Panc1 (cell line): ENCODE results near the gene CLCNKA.

Experiments
- CTCF ChIP-seq: fragments of 450-650 bp; IDR thresholded peaks from 2 replicates; pipeline ENCODE4 v1.5.1; 2017; ENCODE audit warnings: mild to moderate bottlenecking
- REST ChIP-seq, 2 experiments: IDR thresholded peaks; 2 replicates each; pipeline ENCODE4 v1.6.1; 2011 to 2012; ENCODE audit warnings: low read depth in 2 of 2, control low read depth in 1 of 2, low read length in 1 of 2, mild to moderate bottlenecking in 1 of 2, moderate library complexity in 1 of 2; ENCODE audit not compliant: insufficient read depth in 1 of 2
- SIN3A ChIP-seq: IDR thresholded peaks from 2 replicates; pipeline ENCODE4 v1.6.1; 2012; ENCODE audit warnings: low read depth, mild to moderate bottlenecking, low read length, moderate library complexity, borderline replicate concordance; ENCODE audit not compliant: insufficient read depth

- TF ChIP-seq CTCF (no peak), SIN3A (no peak), REST (IDR thresholded peaks at IDR 0.05; ENCODE audit: insufficient read depth in 1 of 2, low read depth in 2 of 2, low read length in 1 of 2) (no peak)
Observed at GRCh38 chr1:16050328-16050727, 28.5 kb downstream of the CLCNKA start.
